ENCODE data around the gene SLC26A9. TPM values are rescaled to one million over a fixed set of nuclear protein-coding genes. Genes with fewer than 3 reads are reported as not detected.
"Not testable (repeated sequence)": the region's sequence is repeated elsewhere in the genome, so short reads cannot be mapped to it uniquely, and the experiment has no call there.

SLC26A9 gene
- polyA plus RNA-seq, 1 of the 3 experiments (the other 2 are of a cell fraction): not detected

DNA sequence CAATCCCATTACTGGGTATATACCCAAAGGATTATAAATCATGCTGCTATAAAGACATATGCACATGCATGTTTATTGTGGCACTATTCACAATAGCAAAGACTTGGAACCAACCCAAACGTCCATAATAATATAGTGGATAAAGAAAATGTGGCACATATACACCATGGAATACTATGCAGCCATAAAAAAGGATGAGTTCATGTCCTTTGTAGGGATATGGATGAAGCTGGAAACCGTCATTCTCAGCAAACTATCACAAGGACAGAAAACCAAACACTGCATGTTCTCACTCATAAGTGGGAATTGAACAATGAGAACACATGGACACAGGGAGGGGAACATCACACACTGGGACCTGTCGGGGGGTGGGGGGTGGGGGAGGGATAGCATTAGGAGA lies 38.2 kb downstream of the SLC26A9 start:
- DNase-seq; H4K20me1 ChIP-seq (ENCODE audit: insufficient read depth); POLR2A ChIA-PET; H3K36me3 ChIP-seq (replicated peaks in 1 of 2; ENCODE audit: control insufficient read depth in 1 of 2, insufficient read depth in 2 of 2, low read length in 1 of 2); H3F3A ChIP-seq (replicated peaks; ENCODE audit: insufficient read depth); H3K79me2 ChIP-seq (ENCODE audit: insufficient read depth); H3K4me1 ChIP-seq (ENCODE audit: control insufficient read depth in 1 of 2, insufficient read depth in 2 of 2, low read depth in 1 of 2, low read length in 1 of 2); H3K9ac ChIP-seq; H3K4me2 ChIP-seq; H2AFZ ChIP-seq (ENCODE audit: low read depth); H3K9me3 ChIP-seq; H3K9me2 ChIP-seq; H3K27me3 ChIP-seq (ENCODE audit: insufficient read depth); H3K4me3 ChIP-seq (ENCODE audit: low read depth in 2 of 2, low read length in 1 of 2); H3K27ac ChIP-seq (ENCODE audit: low read depth in 2 of 2, low read length in 1 of 2): not testable (repeated sequence)
- CTCF ChIA-PET: interaction anchor here (1.4 to 3.8 kb wide), 2 partner anchors 72 to 113 kb away, joined by 3 to 62 read pairs; no protein-coding TSS in a partner anchor
- WGBS (ENCODE audit: low lambda C conversion rate): 34% methylated on average over 3 of the region's 3 CpGs

DNA sequence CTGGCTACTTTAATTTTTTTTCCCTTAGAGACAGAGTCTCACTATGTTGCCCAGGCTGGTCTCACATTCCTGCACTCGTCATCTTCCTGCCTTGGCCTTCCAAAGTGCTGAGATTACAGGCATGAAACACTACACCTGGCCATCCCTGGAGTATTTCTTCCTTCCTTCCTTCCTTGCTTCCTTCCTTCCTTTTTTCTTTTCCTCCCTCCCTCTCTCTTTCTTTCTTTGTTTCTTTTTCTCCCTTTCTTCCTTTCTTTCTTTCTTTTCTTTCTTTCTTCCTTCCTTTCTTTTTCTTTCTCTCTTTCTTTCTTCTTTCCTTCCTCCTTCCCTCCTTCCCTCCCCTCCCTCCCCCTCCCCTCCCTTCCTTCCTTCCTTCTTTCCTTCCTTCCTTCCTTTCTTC lies 46.9 kb downstream of the SLC26A9 start:
- Histone ChIP-seq H3K79me2 (ENCODE audit: insufficient read depth) (no peaks in the 10 kb centered on the region), H3K27me3 (ENCODE audit: insufficient read depth) (no peaks in the 10 kb centered on the region), H3K9me3 (no peaks in the 10 kb centered on the region), H3K4me1 (ENCODE audit: control insufficient read depth in 1 of 2, insufficient read depth in 2 of 2, low read depth in 1 of 2, low read length in 1 of 2) (peaks cover 0 to 8% of the 10 kb centered on the region in 2 experiments; a peak in 2 of 4 replicates), H3K4me3 (ENCODE audit: low read depth in 2 of 2, low read length in 1 of 2) (no peak overlapping the region), H4K20me1 (ENCODE audit: insufficient read depth) (no peaks in the 10 kb centered on the region), H2AFZ (ENCODE audit: low read depth) (no peak overlapping the region), H3K4me2 (no peak overlapping the region), H3K27ac (ENCODE audit: low read depth in 2 of 2, low read length in 1 of 2) (no peak overlapping the region), H3K36me3 (replicated peaks in 1 of 2; ENCODE audit: control insufficient read depth in 1 of 2, insufficient read depth in 2 of 2, low read length in 1 of 2) (no peaks in the 10 kb centered on the region), H3K9ac (no peak overlapping the region), H3F3A (replicated peaks; ENCODE audit: insufficient read depth) (no peaks in the 10 kb centered on the region), H3K9me2 (no peaks in the 10 kb centered on the region)
- ChIA-PET POLR2A (no interaction called here), CTCF (interaction anchor here (1.4 to 2.1 kb wide), 4 partner anchors 11 to 239 kb away, joined by 4 to 14 read pairs (median 9); no protein-coding TSS in a partner anchor)
- TF ChIP-seq MAX (IDR thresholded peaks at IDR 0.05; ENCODE audit: low read depth): no peak
- 35% methylated on average over 1 of the region's 1 CpG for WGBS (ENCODE audit: low lambda C conversion rate)
- no peak for DNase-seq

- H3K9me2 ChIP-seq; H3K79me2 ChIP-seq (ENCODE audit: insufficient read depth); H3K9ac ChIP-seq; H4K20me1 ChIP-seq (ENCODE audit: insufficient read depth); H3K36me3 ChIP-seq (replicated peaks in 1 of 2; ENCODE audit: control insufficient read depth in 1 of 2, insufficient read depth in 2 of 2, low read length in 1 of 2); H3K4me3 ChIP-seq (ENCODE audit: low read depth in 2 of 2, low read length in 1 of 2); H3F3A ChIP-seq (replicated peaks; ENCODE audit: insufficient read depth); H3K4me2 ChIP-seq; DNase-seq; POLR2A ChIA-PET; H3K9me3 ChIP-seq; H2AFZ ChIP-seq (ENCODE audit: low read depth); H3K4me1 ChIP-seq (ENCODE audit: control insufficient read depth in 1 of 2, insufficient read depth in 2 of 2, low read depth in 1 of 2, low read length in 1 of 2); H3K27me3 ChIP-seq (ENCODE audit: insufficient read depth); H3K27ac ChIP-seq (ENCODE audit: low read depth in 2 of 2, low read length in 1 of 2): not testable (repeated sequence)
- peak; percentile 66 for TF ChIP-seq GATA2 (CRISPR knock-in tag; IDR thresholded peaks at IDR 0.05)
- CTCF ChIA-PET: interaction anchor here (2.0 kb wide), 2 partner anchors 25 to 84 kb away, joined by 6 to 8 read pairs; no protein-coding TSS in a partner anchor
- WGBS (ENCODE audit: low lambda C conversion rate): 68% methylated on average over 3 of the region's 3 CpGs
These were observed 49.1 kb downstream of the SLC26A9 start for GRCh38 chr1:205894119-205894518.

- H4K20me1 ChIP-seq (ENCODE audit: insufficient read depth); H3K9me3 ChIP-seq; H2AFZ ChIP-seq (ENCODE audit: low read depth); H3F3A ChIP-seq (replicated peaks; ENCODE audit: insufficient read depth); H3K9me2 ChIP-seq; H3K4me1 ChIP-seq (ENCODE audit: control insufficient read depth in 1 of 2, insufficient read depth in 2 of 2, low read depth in 1 of 2, low read length in 1 of 2); H3K27me3 ChIP-seq (ENCODE audit: insufficient read depth); H3K9ac ChIP-seq; H3K79me2 ChIP-seq (ENCODE audit: insufficient read depth); H3K4me2 ChIP-seq; H3K4me3 ChIP-seq (ENCODE audit: low read depth in 2 of 2, low read length in 1 of 2); H3K36me3 ChIP-seq (replicated peaks in 1 of 2; ENCODE audit: control insufficient read depth in 1 of 2, insufficient read depth in 2 of 2, low read length in 1 of 2): not testable (repeated sequence)
- POLR2A ChIA-PET: interaction anchor here (0.5 to 1.2 kb wide), 2 partner anchors 84 to 201 kb away, joined by 3 read pairs; no protein-coding TSS in a partner anchor
- peak; percentile 32 for DNase-seq
- peak overlapping the region in 1 of 2 experiments; percentile 87; a peak in 2 of 4 replicates for H3K27ac ChIP-seq (ENCODE audit: low read depth in 2 of 2, low read length in 1 of 2)
- WGBS (ENCODE audit: low lambda C conversion rate): 24% methylated on average over 2 of the region's 2 CpGs
- TF ChIP-seq MXI1 (IDR thresholded peaks at IDR 0.05; ENCODE audit: low read depth, low read length) (peak; percentile 51; the same call in 1 of the 2 replicates), GATA2 (CRISPR knock-in tag; IDR thresholded peaks at IDR 0.05) (peak; percentile 95), FOXJ3 (CRISPR knock-in tag; IDR thresholded peaks at IDR 0.05) (peak; percentile 57; the same call in 1 of the 2 replicates), EP300 (IDR thresholded peaks at IDR 0.05; ENCODE audit: borderline replicate concordance in 1 of 2, low read depth in 1 of 2, low read length in 1 of 2) (peak in 1 of 2 experiments; percentile 66; a peak in 1 of 4 replicates), RCOR1 (IDR thresholded peaks at IDR 0.05; ENCODE audit: low read length) (peak; percentile 86; the same call in 1 of the 2 replicates), CHD2 (IDR thresholded peaks at IDR 0.05; ENCODE audit: low read length, partially characterized antibody) (peak; percentile 61)
- CTCF ChIA-PET: interaction anchor here (0.9 to 2.5 kb wide), 7 partner anchors 23 to 404 kb away, joined by 3 to 13 read pairs (median 3); no protein-coding TSS in a partner anchor
These were observed 51.1 kb downstream of the SLC26A9 start for GRCh38 chr1:205892175-205892574.

DNA sequence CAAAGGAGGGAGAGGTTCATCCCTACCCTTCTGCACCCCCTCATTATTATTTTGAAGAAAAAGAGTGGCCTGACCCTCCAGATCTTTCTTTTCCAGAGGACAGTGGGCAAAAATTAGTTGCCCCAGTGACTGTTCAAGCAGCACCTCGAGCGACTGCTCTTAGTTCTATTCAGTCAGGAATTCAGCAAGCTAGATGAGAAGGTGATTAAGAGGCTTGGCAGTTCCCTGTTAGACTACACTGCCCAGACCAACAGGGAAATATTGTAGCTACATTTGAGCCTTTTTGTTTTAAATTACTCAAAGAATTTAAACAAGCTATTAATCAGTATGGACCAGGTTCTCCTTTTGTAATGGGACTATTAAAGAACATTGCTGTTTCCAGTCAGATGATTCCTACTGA lies 51.8 kb downstream of the SLC26A9 start:
- H3K4me1 ChIP-seq (ENCODE audit: control insufficient read depth in 1 of 2, insufficient read depth in 2 of 2, low read depth in 1 of 2, low read length in 1 of 2); H3K4me2 ChIP-seq; H3K27me3 ChIP-seq (ENCODE audit: insufficient read depth); H3F3A ChIP-seq (replicated peaks; ENCODE audit: insufficient read depth); H3K4me3 ChIP-seq (ENCODE audit: low read depth in 2 of 2, low read length in 1 of 2); H3K36me3 ChIP-seq (replicated peaks in 1 of 2; ENCODE audit: control insufficient read depth in 1 of 2, insufficient read depth in 2 of 2, low read length in 1 of 2); H3K9ac ChIP-seq; H3K79me2 ChIP-seq (ENCODE audit: insufficient read depth); H3K9me2 ChIP-seq; H3K9me3 ChIP-seq; H4K20me1 ChIP-seq (ENCODE audit: insufficient read depth); H2AFZ ChIP-seq (ENCODE audit: low read depth); DNase-seq: not testable (repeated sequence)
- 79% methylated on average over 2 of the region's 2 CpGs for WGBS (ENCODE audit: low lambda C conversion rate)
- ChIA-PET POLR2A (interaction anchor here (1.2 kb wide), 1 partner anchor 85 kb away, joined by 3 read pairs; no protein-coding TSS in a partner anchor), CTCF (interaction anchor here (0.9 to 2.5 kb wide), 6 partner anchors 24 to 404 kb away, joined by 3 to 13 read pairs (median 4); no protein-coding TSS in a partner anchor)
- peak overlapping the region in 1 of 2 experiments; percentile 87; a peak in 2 of 4 replicates for H3K27ac ChIP-seq (ENCODE audit: low read depth in 2 of 2, low read length in 1 of 2)
